Neural progenitor cell (in vitro differentiated cells): ENCODE measurements around the gene BLOC1S3.
A peak's percentile ranks its signal among the peaks of the same experiment; 100 is the strongest.

Experiments used
- EZH2 ChIP-seq: fragments of 200-600 bp; sonication (generic); IDR thresholded peaks from 2 replicates; pipeline ENCODE4 v1.6.1; 2017; ENCODE audit warnings: antibody characterized with exemption, mild to moderate bottlenecking, moderate library complexity
- EZH2phosphoT487 ChIP-seq: fragments of 200-600 bp; sonication (generic); IDR thresholded peaks from 2 replicates; pipeline ENCODE4 v1.6.1; 2017; ENCODE audit warnings: antibody characterized with exemption

GRCh38 chr19:45217957-45218334, 39.4 kb downstream of the BLOC1S3 start:
- TF ChIP-seq EZH2phosphoT487 (peak; percentile 52), EZH2 (peak; percentile 14)
